Neuronal stem cell (in vitro differentiated cells): ENCODE results near the gene UPK1A.

Experiments
- DNase-seq: peaks from one replicate; pipeline ENCODE4 v3.0.0-alpha.2; 2013; ENCODE audit warnings: low spot score
- H2AFZ ChIP-seq: one replicate; pipeline ENCODE4 v1.6.1; 2013; ENCODE audit warnings: mild to moderate bottlenecking, low read length, inconsistent platforms
- H2AK5ac ChIP-seq: 2 replicates; pipeline ENCODE4 v1.6.1; 2013; ENCODE audit warnings: low read depth, mild to moderate bottlenecking, inconsistent platforms, low read length, moderate library complexity, mixed read lengths
- H2BK120ac ChIP-seq: 2 replicates; pipeline ENCODE4 v1.6.1; 2013; ENCODE audit warnings: low read depth, mild to moderate bottlenecking, inconsistent platforms, low read length, moderate library complexity, mixed read lengths
- H2BK12ac ChIP-seq: one replicate; pipeline ENCODE4 v1.6.1; 2013; ENCODE audit warnings: low read length, inconsistent platforms
- H2BK15ac ChIP-seq: 2 replicates; pipeline ENCODE4 v1.6.1; 2013; ENCODE audit warnings: mild to moderate bottlenecking, low read length, inconsistent platforms, mixed read lengths
- H2BK5ac ChIP-seq: one replicate; pipeline ENCODE4 v1.6.1; 2013; ENCODE audit warnings: inconsistent platforms, mild to moderate bottlenecking, low read length, moderate library complexity
- H3K14ac ChIP-seq: one replicate; pipeline ENCODE4 v1.6.1; 2013; ENCODE audit warnings: low read length, inconsistent platforms
- H3K18ac ChIP-seq: 2 replicates; pipeline ENCODE4 v1.6.1; 2013; ENCODE audit warnings: low read length, inconsistent platforms
- H3K23ac ChIP-seq: 2 replicates; pipeline ENCODE4 v1.6.1; 2013; ENCODE audit warnings: low read depth, mild to moderate bottlenecking, mixed read lengths, low read length, inconsistent platforms; ENCODE audit not compliant: poor library complexity
- H3K27ac ChIP-seq: replicated peaks from 3 replicates; pipeline ENCODE4 v1.5.1; 2013; ENCODE audit warnings: low read length, inconsistent platforms
- H3K27me3 ChIP-seq, 3 experiments: 2 replicates each; pipeline ENCODE4 v1.6.1; 2013; ENCODE audit warnings: low read length in 3 of 3, mild to moderate bottlenecking in 2 of 3, inconsistent platforms in 1 of 3, low read depth in 1 of 3, mixed read lengths in 1 of 3, moderate library complexity in 1 of 3; ENCODE audit not compliant: control insufficient read depth in 3 of 3, insufficient read depth in 3 of 3
- H3K36me3 ChIP-seq, 2 donors: replicated peaks in 1 of 2; 2 replicates each; pipeline ENCODE4 v1.6.1; 2013; ENCODE audit warnings: low read length in 2 of 2; ENCODE audit not compliant: control insufficient read depth in 2 of 2, insufficient read depth in 2 of 2
- H3K4ac ChIP-seq: 2 replicates; pipeline ENCODE4 v1.6.1; 2013; ENCODE audit warnings: inconsistent platforms, mild to moderate bottlenecking, low read length, moderate library complexity
- H3K4me1 ChIP-seq, 2 donors: 1 replicate in 1 of 2; 2 replicates in 1 of 2; pipeline ENCODE4 v1.6.1; 2013; ENCODE audit warnings: low read length in 2 of 2, low read depth in 1 of 2; ENCODE audit not compliant: control insufficient read depth in 2 of 2, insufficient read depth in 1 of 2
- H3K4me2 ChIP-seq: one replicate; pipeline ENCODE4 v1.6.1; 2013; ENCODE audit warnings: mild to moderate bottlenecking, low read length, inconsistent platforms; ENCODE audit not compliant: insufficient read depth, poor library complexity, severe bottlenecking
- H3K4me3 ChIP-seq, 2 donors: 2 replicates each; pipeline ENCODE4 v1.5.1; 2013; ENCODE audit warnings: low read length in 2 of 2, mild to moderate bottlenecking in 2 of 2, inconsistent platforms in 1 of 2, moderate library complexity in 1 of 2
- H3K79me1 ChIP-seq: one replicate; pipeline ENCODE4 v1.6.1; 2013; ENCODE audit warnings: low read depth, mild to moderate bottlenecking, inconsistent platforms, low read length, moderate library complexity
- H3K9ac ChIP-seq: one replicate; pipeline ENCODE4 v1.6.1; 2013; ENCODE audit warnings: mild to moderate bottlenecking, low read depth, low read length, inconsistent platforms; ENCODE audit not compliant: poor library complexity
- H3K9me3 ChIP-seq, 2 donors: replicated peaks in 1 of 2; 2 replicates each; pipeline versions ENCODE3 to v1.6.1; 2013; ENCODE audit warnings: low read length in 2 of 2, mild to moderate bottlenecking in 2 of 2, inconsistent platforms in 1 of 2, low read depth in 1 of 2, mixed read lengths in 1 of 2, moderate library complexity in 1 of 2; ENCODE audit not compliant: control insufficient read depth in 2 of 2, insufficient read depth in 1 of 2
- H4K8ac ChIP-seq: one replicate; pipeline ENCODE4 v1.6.1; 2013; ENCODE audit warnings: low read depth, mild to moderate bottlenecking, inconsistent platforms, low read length, moderate library complexity
- H4K91ac ChIP-seq: one replicate; pipeline ENCODE4 v1.6.1; 2013; ENCODE audit warnings: low read length, low read depth, mild to moderate bottlenecking, inconsistent platforms; ENCODE audit not compliant: poor library complexity
- WGBS, 2 donors: extraction: QIAGEN DNeasy Blood & Tissue Kit; methylation state at CpG; one replicate each; pipeline ENCODE4 v1.1.7; 2013; ENCODE audit warnings: missing lambda C conversion rate in 2 of 2, mixed read lengths in 1 of 2; ENCODE audit not compliant: insufficient read length in 2 of 2, insufficient replicate concordance in 1 of 2; ENCODE audit errors: extremely low coverage in 2 of 2; 5-methylcytosine and 5-hydroxymethylcytosine counted together

UPK1A gene

GRCh38 chr19:35716801-35717664 is 50.7 kb downstream of the UPK1A start:
- Histone ChIP-seq H3K18ac (peak overlapping the region; percentile 98), H3K27me3 (peaks cover 0 to 5% (median 0%) of the 10 kb centered on the region in 3 experiments), H3K4ac (peak overlapping the region; percentile 42), H3K4me2 (peak overlapping the region; percentile 99), H3K9ac (peak overlapping the region; percentile 97), H3K14ac (peak overlapping the region; percentile 97), H4K91ac (no peak overlapping the region), H3K27ac (peak overlapping the region; percentile 94), H3K23ac (peak overlapping the region; percentile 92), H2BK15ac (peak overlapping the region; percentile 94), H3K4me3 (peak overlapping the region; percentile 74 to 84), H2BK12ac (no peak overlapping the region), H2BK120ac (peak overlapping the region; percentile 93), H3K79me1 (peaks cover 18% of the 10 kb centered on the region), H2AFZ (peak overlapping the region; percentile 96), H3K9me3 (no peaks in the 10 kb centered on the region), H2AK5ac (peak overlapping the region; percentile 96), H4K8ac (peak overlapping the region; percentile 72), H3K4me1 (peaks cover 15 to 21% of the 10 kb centered on the region in 2 donors), H3K36me3 (peaks cover 13 to 24% of the 10 kb centered on the region in 2 donors), H2BK5ac (peak overlapping the region; percentile 98)
- WGBS, 2 donors = no CpG with 5 or more reads among the region's 77 CpGs
- DNase-seq = peak; percentile 95

- H2BK15ac ChIP-seq = peak within 1 kb of the TSS; percentile 37
- peak within 1 kb of the TSS; percentile 98 for H2BK5ac ChIP-seq
- H2BK120ac ChIP-seq = peak within 1 kb of the TSS; percentile 61
- H2AK5ac ChIP-seq = peak within 1 kb of the TSS; percentile 81
- H2BK12ac ChIP-seq = no peak within 1 kb of the TSS
- H3K23ac ChIP-seq = peak within 1 kb of the TSS; percentile 67
- peak within 1 kb of the TSS; percentile 96 for H2AFZ ChIP-seq
- peaks cover 22% of the 10 kb centered on the region for H3K79me1 ChIP-seq
- H3K27me3 ChIP-seq = peaks cover 0 to 5% (median 0%) of the 10 kb centered on the region in 3 experiments
- H3K4me1 ChIP-seq = peaks cover 15 to 21% of the 10 kb centered on the region in 2 donors
- H3K36me3 ChIP-seq = peaks cover 20 to 32% of the 10 kb centered on the region in 2 donors
- no peaks in the 10 kb centered on the region for H3K9me3 ChIP-seq
- H3K4me3 ChIP-seq = peak within 1 kb of the TSS; percentile 86 to 99
- H3K14ac ChIP-seq = peak within 1 kb of the TSS; percentile 97
- no peak for DNase-seq
- H3K27ac ChIP-seq = peak within 1 kb of the TSS; percentile 94
- peak within 1 kb of the TSS; percentile 72 for H4K8ac ChIP-seq
- peak within 1 kb of the TSS; percentile 96 for H3K18ac ChIP-seq
- H4K91ac ChIP-seq = no peak within 1 kb of the TSS
- peak within 1 kb of the TSS; percentile 99 for H3K4me2 ChIP-seq
- H3K4ac ChIP-seq = peak within 1 kb of the TSS; percentile 42
- no CpG with 5 or more reads among the region's 109 CpGs for WGBS, 2 donors
- peak within 1 kb of the TSS; percentile 97 for H3K9ac ChIP-seq
Observed at GRCh38 chr19:35717665-35718344, 51.5 kb downstream of the UPK1A start, which contains the start of gene KMT2B. Gene KMT2B (plus strand): TSS chr19:35718003. CDS start chr19:35718019, 16 bp downstream.

GRCh38 chr19:35718345-35719041 is 52.2 kb downstream of the UPK1A start:
- Histone ChIP-seq H3K27me3 (peaks cover 0 to 5% (median 0%) of the 10 kb centered on the region in 3 experiments), H2BK120ac (peak overlapping the region; percentile 61), H3K9me3 (no peaks in the 10 kb centered on the region), H2BK15ac (peak overlapping the region; percentile 37), H3K36me3 (peaks cover 27 to 39% of the 10 kb centered on the region in 2 donors), H3K9ac (peak overlapping the region; percentile 97), H3K18ac (peak overlapping the region; percentile 52), H2AK5ac (peak overlapping the region; percentile 81), H3K4me3 (peak overlapping the region; percentile 86 to 99), H3K79me1 (peaks cover 22% of the 10 kb centered on the region), H3K4me1 (peaks cover 15 to 21% of the 10 kb centered on the region in 2 donors), H2AFZ (peak overlapping the region; percentile 47), H3K14ac (peak overlapping the region; percentile 90), H3K23ac (peak overlapping the region; percentile 31), H2BK12ac (no peak overlapping the region), H2BK5ac (peak overlapping the region; percentile 87), H4K8ac (no peak overlapping the region), H3K4me2 (peak overlapping the region; percentile 78), H4K91ac (no peak overlapping the region), H3K4ac (no peak overlapping the region), H3K27ac (no peak overlapping the region)
- no CpG with 5 or more reads among the region's 42 CpGs for WGBS, 2 donors
- peak; percentile 21 for DNase-seq
